ENCODE data around the gene SMG9. TPM values are rescaled to one million over a fixed set of nuclear protein-coding genes. Genes with fewer than 3 reads are reported as not detected.

SMG9 gene
- total and polyA plus RNA-seq, 2 of the 13 experiments (the other 11 are each of a cell fraction or from before 2014, with no cell fraction given), result 16.1 to 18.7 TPM

- TF ChIP-seq ZBED4 (CRISPR knock-in tag; IDR thresholded peaks at IDR 0.05; ENCODE audit: borderline replicate concordance) (peak; percentile 76), ZFY (CRISPR knock-in tag; IDR thresholded peaks at IDR 0.05) (peak; percentile 87), FOXP4 (CRISPR knock-in tag; IDR thresholded peaks at IDR 0.05) (peak; percentile 61; the same call in 1 of the 2 replicates), SPEN (CRISPR knock-in tag; IDR thresholded peaks at IDR 0.05; ENCODE audit: low read depth) (peak; percentile 80), SAFB2 (CRISPR knock-in tag; IDR thresholded peaks at IDR 0.05; ENCODE audit: borderline replicate concordance, low read depth) (0 out of 2 replicates have a peak, but pooled peaks have one; percentile 20), ZNF350 (CRISPR knock-in tag; IDR thresholded peaks at IDR 0.05; ENCODE audit: borderline replicate concordance, low read depth) (peak; percentile 84; the same call in 1 of the 2 replicates), ZNF225 (CRISPR knock-in tag; IDR thresholded peaks at IDR 0.05) (peak; percentile 44; the same call in 1 of the 2 replicates), BCL3 (CRISPR knock-in tag; IDR thresholded peaks at IDR 0.05) (peak; percentile 78; the same call in 1 of the 2 replicates), ETV6 (CRISPR knock-in tag; conservative IDR thresholded peaks at IDR 0.05) (0 out of 2 replicates have a peak, but pooled peaks have one; percentile 71), ZMYM4 (CRISPR knock-in tag; IDR thresholded peaks at IDR 0.05) (peak; percentile 41; the same call in 1 of the 2 replicates), MNT (IDR thresholded peaks at IDR 0.05) (peak; percentile 63), KDM2A (CRISPR knock-in tag; IDR thresholded peaks at IDR 0.05; ENCODE audit: borderline replicate concordance, low read depth) (peak; percentile 64; the same call in 1 of the 2 replicates), GATAD1 (CRISPR knock-in tag; IDR thresholded peaks at IDR 0.05) (peak; percentile 83), POLR2AphosphoS2 (IDR thresholded peaks at IDR 0.05; ENCODE audit: low read depth, low read length) (no peak), AGO2 (optimal IDR thresholded peaks at IDR 0.05; ENCODE audit: low read depth, low read length) (peak; percentile 75)
Observed at GRCh38 chr19:43754503-43755255, at the start of gene SMG9 (continued).

Data from HepG2 (cell line).